ENCODE data around the gene MAGEF1.

The MAGEF1 gene

DNA sequence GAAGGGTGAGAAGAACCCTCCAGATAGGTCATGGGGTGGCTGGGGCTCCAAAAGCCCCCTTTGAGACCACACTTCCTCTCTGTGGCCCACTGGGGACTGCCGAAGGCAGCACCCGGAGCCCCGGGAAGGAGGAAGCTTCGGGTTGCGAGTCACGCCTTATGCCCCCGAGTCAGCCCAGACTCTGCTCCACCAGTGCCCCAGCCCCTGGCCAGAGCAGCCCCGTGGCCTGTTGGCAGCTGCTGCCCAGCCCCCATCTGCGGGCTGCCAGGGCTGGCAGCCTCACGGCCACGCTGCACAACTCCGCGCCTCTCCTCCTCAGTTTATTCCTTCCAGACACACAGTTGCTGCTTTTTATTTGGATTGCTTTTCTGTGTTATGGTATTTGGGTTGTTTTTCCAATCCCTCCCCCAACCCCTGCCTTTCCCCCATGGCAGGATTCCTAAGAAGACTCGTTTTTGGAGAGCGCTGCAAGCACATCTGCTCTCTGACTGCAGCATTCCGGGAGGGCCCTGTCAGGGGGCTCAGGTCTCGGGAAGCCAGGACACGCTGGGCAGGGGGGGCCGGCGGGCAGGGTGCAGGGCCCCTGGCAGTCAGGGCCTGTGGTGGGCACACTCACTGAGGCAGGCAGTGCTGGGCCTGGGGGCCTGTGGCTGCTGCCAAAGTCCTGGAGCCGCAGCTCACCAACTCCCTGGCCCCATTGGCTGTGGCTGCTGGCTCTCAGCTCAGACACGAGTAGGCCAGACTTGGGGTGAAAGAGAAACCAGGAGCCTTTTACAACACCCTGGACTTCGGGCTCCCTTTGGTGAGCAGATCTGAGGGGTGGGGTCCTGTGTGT lies 20.2 kb downstream of the MAGEF1 start:
- no peak overlapping the region for H3K4me3 ChIP-seq (ENCODE audit: low read depth, low read length)

DNA sequence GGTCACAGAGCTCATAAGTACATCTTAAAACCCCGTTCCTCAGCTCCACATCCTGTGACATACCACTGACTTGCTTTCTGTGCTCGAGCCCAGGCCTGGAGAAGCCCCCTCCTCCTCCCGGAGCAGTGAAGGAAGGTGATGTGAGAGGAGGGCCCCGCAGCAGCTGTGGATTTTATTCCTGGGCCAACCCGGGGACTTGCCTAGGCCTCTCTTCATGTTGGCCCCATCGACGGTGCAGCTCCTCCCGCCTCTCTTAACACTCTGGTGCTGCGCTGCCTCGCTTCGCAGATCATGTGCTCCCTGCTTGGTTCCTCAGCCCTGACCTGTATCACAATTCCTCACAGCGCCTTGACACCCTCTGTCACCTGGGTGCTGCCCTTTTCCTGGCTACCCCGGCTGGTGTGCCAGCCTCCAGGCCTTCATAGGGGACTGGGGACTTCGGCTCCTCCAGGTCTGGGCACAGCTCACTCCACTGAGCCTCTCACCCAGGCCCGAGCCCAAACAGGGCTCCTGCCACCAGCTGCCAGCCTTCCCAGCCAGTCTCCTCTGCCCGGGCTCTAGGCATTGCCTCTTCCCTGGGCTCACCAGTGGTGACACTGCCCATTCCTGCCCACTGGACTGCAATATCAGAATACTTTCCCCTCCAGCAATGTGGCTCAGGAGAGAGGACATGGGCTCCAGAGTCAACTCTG lies 21.5 kb downstream of the MAGEF1 start:
- H3K4me3 ChIP-seq (ENCODE audit: low read depth, low read length), result no peak overlapping the region

DNA sequence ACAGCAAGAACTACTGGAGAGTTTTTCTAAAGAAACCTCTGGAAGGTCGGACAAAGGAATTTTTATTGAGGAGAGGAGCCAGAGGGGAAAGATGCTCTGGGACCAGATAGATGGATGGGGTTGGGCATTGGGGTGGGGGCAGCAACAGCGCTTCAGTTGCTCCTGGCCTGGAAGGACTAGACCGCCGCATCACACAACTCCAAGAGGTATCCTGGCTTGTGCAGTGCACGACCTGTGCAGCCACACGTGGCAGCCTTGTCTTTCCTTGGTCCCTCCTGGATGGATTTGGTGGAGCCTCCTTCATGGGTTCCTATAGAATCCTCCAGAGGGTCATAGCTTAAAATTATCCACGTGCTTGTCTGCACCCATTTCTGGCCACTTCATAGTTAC lies 23.0 kb downstream of the MAGEF1 start:
- no peak overlapping the region for H3K4me3 ChIP-seq (ENCODE audit: low read depth, low read length)

DNA sequence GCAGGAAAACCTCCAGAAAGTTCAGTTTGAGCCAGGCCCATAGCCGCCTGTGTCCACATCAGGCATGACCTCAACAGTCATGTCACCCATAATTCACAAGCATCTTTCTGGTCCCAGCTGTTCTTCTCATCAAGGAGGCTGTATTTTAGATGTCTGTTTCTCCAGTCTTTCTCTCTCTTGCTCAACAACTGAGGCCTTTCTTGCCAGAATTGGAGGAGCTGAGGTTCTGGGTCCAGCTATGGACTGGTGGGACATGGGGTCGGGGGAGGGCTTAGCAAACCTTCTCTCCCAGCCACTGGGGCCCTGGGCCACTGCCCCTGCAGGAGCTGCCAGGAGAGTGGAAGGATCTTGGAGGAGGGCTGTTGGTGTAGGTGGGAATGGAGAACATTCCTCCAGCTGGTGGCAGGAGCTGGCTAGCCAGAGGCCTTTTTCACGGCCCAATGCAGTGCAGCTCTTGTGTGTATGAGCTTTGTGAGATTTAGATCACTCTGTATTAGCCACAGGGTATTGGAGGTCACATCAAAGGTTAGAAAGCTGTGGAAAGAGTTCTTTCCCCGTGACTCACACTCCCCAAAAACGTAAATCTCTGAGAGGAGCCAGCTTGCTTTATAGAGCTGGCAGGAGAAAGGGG lies 23.5 kb downstream of the MAGEF1 start:
- H3K4me3 ChIP-seq (ENCODE audit: low read depth, low read length), result no peak overlapping the region

DNA sequence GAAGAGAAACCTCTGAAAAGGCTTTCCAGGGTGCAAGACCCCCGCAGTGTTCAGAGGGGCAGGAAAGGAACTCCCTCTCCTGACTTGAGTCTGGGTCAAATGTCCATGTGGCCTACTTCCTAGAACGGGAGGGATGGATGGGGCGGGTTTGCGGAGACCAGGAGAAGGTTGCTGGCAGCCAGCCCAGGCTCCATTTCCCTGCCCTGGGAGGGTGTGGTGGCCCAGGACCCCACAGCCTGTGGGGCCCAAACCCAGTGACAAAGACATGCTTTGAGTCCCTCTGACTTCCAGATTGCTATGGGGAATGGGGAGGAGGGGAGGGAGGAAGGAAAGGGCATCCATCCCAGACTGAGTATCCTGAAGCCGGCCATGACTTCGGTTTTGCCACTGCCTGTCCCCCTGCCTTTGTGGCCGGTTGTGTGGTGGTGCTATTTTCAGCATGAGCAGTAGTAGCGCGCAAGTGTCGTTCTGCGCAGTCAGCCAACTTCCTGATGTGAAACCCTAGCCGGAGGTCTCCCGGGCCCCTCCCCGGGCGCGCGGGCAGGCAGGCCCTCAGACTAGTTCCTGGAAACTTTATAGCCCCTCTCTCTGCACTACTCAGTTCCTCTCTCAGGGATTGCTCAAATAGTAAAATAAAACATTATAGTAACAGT lies 24.4 kb downstream of the MAGEF1 start:
- no peak overlapping the region for H3K4me3 ChIP-seq (ENCODE audit: low read depth, low read length)

DNA sequence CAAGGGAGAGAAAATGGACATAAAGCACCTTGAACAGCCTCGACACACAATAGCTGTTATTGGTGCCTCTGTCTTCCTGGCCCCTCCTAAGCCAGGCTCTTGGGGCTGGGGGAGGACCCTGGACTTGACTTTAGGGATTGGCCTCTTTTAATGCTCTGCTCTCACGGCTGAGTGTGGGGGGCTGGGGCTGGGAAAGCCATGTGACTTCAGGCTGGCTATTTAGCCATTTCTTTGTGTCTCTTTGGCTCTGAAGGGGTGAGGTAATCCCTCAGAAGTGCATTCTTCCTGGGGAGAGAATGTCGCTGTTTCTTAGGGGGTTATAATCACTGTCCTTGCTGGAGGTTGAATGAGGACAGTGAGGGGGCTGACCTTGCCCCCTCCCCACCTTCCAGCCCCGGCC lies 26.2 kb downstream of the MAGEF1 start:
- no peak overlapping the region for H3K4me3 ChIP-seq (ENCODE audit: low read depth, low read length)

DNA sequence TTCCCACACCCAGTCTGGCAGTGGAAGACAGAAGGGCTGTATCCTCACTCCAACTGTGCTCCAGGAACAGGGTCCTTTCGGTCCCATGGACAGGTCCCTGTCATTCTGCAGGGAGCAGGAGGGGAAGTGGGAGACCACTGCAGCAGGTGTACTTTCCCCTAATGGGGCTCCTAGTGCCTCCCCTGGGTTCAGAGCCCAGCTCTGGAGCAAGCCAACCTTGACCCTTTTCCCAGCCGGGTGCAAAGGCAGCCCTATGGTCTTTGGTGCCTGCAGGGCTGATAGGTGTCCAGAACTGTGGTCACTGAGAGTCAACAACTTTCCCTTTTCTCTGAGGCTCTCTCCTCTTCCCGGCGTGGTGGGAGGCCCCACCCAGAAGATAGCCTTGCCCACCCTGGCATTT lies 26.8 kb downstream of the MAGEF1 start:
- no peak overlapping the region for H3K4me3 ChIP-seq (ENCODE audit: low read depth, low read length)

DNA sequence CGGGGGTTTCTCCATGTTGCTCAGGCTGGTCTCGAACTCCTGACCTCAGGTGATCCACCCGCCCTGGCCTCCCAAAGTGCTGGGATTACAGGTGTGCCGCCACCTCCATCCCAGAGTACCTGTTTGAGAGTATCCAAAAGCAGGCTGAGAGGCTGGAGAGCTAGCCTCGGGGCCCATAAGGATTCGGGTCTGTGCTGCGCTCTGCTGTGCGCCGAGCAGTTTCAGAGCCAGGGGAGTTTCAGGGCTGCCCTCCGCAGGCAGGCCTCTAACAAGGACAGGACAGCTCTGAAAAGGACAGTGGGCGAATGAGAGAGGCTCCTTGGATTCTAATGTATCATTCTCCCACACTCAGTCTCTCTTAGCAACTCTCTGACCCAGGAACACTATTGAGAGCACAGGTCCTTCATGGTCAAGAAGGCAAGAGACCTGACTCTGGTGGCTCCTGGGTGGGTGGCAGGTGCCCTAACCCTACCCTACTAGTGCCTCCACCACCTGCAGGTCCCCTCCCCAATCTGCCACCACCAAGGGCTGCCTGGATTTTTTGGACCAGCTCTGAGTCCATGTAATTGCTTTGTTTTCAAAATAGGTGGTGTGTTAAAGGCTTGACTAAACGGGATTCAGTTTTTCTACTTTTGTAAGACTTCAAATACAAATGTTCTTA lies 27.8 kb downstream of the MAGEF1 start:
- no peak overlapping the region for H3K4me3 ChIP-seq (ENCODE audit: low read depth, low read length)

DNA sequence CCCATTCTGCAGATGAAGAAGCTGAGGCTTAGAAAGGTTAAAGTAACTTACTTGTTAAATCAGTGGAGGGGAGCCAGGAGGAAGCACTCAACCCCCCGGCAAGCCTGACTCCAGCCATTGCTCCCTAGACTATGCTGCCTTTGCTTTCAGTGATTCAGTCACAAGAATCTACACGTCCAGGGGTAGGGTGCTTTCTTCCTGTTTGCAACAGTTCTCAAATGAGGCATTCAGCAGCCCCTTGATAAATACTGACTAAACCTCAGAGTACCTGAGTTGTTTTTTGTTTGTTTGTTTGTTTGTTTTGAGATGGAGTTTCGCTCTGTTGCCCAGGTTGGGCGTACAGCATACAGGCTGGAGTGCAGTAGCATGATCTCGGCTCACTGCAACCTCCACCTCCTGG lies 28.6 kb downstream of the MAGEF1 start:
- no peak overlapping the region for H3K4me3 ChIP-seq (ENCODE audit: low read depth, low read length)

DNA sequence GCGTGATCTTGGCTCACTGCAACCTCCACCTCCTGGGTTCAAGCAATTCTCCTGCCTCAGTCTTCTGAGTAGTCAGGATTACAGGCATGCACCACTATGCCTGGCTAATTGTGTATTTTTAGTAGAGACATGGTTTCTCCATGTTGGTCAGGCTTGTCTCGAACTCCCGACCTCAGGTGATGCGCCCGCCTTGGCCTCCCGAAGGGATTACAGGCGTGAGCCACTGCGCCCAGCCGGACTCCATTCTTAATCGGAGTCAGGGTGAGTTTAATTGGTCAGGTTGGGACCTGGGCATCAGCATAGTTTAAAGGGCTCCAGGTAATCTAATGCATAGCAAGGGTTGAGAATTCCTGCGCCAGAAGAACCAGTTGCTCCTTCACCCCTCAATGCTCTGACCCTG lies 29.2 kb downstream of the MAGEF1 start:
- H3K4me3 ChIP-seq (ENCODE audit: low read depth, low read length), result no peak overlapping the region

DNA sequence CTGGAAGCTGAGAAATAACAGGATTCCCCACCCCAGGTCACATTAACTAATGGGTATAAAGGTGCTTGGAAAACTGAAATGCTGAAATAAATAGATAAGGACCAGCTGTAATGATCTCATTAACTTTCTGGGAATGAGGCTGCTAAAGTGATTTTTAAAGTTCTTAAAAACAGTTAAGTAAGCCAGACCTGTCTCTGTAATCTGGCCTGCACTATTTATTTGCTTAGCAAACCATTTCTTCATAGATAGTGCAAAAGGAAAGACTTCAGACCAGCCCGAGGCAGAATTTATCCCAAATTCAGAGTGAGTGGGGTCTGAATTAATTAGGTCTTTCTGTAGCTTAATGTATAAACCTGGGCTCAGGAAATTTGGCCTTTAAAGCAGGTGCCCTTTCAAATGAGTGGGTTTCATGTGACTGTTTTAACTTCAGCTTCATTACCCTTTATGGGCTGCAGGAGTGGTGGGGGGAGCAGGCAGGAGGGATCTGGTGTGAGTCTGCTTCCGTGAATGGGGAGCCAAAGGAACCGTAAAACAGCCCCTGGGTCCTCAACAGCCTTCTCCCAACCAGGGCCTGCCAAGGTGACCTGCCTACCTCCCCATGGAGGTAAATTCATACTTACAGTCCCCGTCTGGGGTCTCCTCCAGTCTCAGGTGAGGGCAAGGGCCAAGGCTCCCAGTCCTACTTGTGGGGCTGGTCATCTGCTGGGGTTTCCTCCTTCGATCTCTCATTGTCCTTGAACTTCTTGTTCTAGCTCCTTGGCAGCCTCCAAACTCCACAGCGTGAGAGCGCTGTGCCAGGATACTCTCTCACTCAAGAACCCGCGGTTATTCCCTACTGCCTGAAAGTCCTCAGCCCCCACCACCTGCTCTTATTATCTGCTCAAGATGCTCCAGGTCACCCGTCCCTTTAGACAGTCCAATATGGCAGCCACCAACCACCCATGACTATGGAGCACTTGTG lies 31.2 kb downstream of the MAGEF1 start:
- no peak overlapping the region for H3K4me3 ChIP-seq (ENCODE audit: low read depth, low read length)

DNA sequence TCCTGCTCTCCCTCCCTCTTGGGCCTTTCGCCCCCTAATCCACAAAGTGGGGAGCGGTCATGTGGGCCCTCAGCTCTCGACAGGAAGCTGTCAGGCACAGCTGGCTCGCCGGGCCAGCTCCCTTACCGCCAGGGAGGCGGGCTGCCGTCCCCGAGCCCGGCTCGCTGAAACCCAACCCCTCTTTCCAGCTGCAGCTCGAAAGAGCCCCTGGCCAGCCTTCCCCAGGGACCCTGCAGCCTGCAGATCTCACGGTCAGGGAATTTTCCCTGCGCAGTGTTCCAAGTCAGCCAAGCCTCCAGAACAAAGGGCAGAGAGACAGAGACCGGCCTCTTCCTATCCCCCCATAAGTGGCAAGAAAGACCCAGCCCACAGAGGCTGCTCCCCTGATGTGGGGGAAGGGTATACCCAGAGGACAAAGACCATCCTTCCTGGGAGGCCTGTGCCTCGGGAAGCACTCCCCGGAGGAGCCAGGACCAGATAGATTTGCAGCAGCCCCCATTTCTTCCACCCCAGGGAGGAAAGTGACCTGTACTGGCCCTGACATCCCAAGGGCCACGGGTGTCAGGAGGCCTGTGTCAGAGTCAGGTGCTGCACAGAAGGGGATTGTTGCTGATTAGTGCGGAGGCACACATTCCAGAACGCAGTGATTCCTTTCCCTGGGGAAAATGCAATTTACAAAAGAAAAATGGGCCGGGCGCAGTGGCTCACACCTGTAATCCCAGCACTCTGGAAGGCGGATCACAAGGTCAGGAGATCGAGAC lies 32.6 kb downstream of the MAGEF1 start:
- no peak overlapping the region for H3K4me3 ChIP-seq (ENCODE audit: low read depth, low read length)

DNA sequence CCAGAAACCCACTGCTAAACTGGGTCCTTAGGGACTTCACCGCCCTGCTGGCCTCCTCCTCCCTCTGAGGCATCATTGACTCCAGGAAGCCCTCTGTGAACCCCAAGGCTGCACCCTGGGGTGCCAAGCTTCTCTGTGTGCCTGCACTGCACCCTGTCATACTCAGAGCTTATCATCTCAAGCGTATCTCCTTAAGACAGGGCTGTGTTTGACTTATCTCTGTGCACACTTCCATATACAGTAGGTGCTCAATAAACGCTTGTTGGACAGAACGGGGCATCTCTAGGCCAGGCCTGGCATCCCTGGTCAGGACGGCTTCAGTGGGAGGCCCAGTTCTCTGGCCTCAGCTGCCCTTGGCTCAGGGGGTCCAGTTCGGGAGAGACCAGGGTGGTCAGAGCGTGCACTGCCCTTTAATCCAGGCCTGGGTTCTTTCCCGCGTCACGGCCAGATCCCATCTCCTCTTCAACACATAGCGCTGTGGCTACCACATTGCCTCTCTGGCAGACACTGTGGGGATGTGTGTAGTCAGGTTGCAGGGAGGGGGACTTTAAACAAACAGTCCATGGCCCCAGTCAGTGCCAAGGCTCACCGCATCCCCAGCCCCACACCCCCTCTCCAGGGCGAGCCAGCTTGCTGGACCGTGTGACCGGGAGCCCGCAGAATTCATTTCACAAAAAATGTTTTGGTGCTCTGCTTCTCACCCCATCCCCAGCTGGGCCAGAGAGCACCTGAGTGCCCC lies 33.4 kb downstream of the MAGEF1 start:
- no peak overlapping the region for H3K4me3 ChIP-seq (ENCODE audit: low read depth, low read length)

DNA sequence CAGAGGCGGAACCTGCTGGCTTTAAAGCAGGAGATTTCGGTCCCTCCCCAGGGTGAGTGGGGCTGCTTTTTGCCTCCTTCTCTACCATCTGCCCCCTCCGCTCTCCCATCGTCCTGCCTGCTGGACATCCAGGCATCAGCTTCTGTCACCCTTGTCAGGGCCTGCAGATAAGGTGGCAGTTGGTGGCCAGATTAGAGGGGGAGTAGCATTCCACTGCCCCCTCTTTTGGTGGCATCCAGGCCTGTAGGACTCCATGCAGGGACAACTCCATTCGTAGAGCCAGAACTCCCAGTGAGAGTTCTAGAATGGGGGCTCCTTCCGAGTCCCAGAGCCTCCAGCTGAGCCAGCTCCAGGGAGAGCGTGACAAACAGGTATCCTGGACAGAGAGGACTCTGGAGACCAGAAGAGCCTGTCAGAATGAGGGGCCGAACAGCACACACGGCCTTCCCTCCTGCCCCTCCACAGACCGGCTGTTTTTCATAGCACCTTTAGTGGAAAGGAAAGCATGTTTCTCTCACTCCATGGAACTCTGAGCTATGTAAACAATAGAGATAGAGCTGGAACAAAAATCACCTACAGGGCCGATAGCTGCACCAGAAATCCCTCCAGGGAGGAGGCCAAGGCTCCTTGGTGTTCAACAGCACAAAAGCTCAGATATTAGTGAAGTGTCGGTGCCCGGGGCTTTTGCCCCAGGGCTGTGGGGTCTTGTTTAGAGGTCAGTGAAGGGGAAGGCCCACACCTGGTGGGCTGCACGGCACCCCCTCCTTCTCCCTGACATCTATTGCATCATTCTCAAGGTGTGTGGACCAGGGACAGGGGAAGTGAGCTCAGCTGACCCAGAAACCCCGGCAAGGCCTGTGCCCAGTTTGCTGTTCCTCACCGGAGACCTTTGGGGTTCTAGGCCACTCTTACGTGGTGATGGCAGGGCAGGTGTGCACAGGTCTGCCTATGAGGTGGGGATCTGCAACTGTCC lies 34.2 kb downstream of the MAGEF1 start:
- no peak overlapping the region for H3K4me3 ChIP-seq (ENCODE audit: low read depth, low read length)

DNA sequence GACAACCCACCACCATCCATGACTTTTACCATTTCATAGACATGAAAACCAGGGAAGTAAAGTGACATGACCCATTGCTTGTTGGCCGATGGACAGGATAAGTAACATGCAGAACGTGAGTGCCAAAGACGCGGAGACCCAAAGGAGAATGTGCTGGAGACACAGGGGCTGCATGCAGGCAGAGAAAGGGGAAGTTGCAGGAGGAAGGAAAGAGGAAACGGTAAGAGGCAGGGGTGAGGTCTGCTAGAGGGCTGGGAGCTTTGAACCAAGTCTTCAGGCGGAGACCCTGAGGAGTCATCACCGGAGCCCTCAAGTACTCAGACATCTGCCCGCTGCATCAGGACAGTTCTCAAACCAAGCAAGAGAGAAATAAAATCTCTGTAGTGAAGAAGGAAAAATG lies 34.9 kb downstream of the MAGEF1 start:
- H3K4me3 ChIP-seq (ENCODE audit: low read depth, low read length), result no peak overlapping the region

DNA sequence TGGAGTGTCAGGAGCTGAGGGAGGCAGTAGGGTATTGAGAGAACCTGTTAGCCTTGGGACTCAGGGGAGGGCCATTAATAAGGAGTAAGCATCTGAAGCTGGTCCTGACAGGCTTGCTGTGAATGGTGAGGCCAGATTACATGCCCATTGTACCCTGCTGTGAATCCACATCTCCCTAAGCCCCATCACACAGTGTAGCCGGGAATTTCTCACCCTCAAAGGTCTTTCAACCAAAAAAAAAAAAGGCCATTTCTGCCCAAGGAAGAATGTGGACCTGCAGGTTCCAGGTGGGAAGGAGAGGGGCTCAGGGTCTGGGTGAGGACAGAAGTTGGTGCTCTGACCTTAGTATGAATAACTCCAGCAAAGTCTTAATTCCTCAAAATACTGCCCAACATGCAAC lies 37.2 kb downstream of the MAGEF1 start:
- H3K4me3 ChIP-seq (ENCODE audit: low read depth, low read length), result no peak overlapping the region
